ENCODE results near the gene UQCR10. TPM values are rescaled to one million over a fixed set of nuclear protein-coding genes. Genes with fewer than 3 reads are reported as not detected.

Gene UQCR10
- total and polyA plus RNA-seq, 2 of the 4 experiments (the other 2 are of a cell fraction) = 103 to 260 TPM

GRCh38 chr22:29788339-29789279 is 21.4 kb downstream of the UQCR10 start:
- no peak overlapping the region for H2AK5ac ChIP-seq (ENCODE audit: low read depth, low read length)
- no peak overlapping the region for H2AFZ ChIP-seq (replicated peaks; ENCODE audit: low read length, poor library complexity)
- no peak overlapping the region for H4K5ac ChIP-seq (ENCODE audit: low read depth, low read length)
- H3K4me2 ChIP-seq (ENCODE audit: low read depth, low read length) = no peak overlapping the region
- H3K9ac ChIP-seq (ENCODE audit: low read depth, low read length) = no peak overlapping the region
- H2BK15ac ChIP-seq (ENCODE audit: low read depth, low read length) = no peak overlapping the region
- no peak overlapping the region for H2BK120ac ChIP-seq (ENCODE audit: low read depth, low read length)
- no peak overlapping the region for H3K56ac ChIP-seq (ENCODE audit: extremely low read depth, insufficient read depth, low read length)
- peaks cover 52% of the 10 kb centered on the region for H3K36me3 ChIP-seq (ENCODE audit: control insufficient read depth, insufficient read depth, low read length)
- H2AK9ac ChIP-seq (replicated peaks; ENCODE audit: low read depth, low read length, poor library complexity) = no peak overlapping the region
- no peak overlapping the region for H3K14ac ChIP-seq (replicated peaks; ENCODE audit: low read depth, low read length)
- peaks cover 2% of the 10 kb centered on the region; the same call in 1 of the 2 replicates for H3K4me1 ChIP-seq (ENCODE audit: control insufficient read depth, insufficient read depth, low read length)
- H3K9me1 ChIP-seq (ENCODE audit: insufficient read depth, low read length) = no peaks in the 10 kb centered on the region
- ATAC-seq (ENCODE audit: low read depth) = no peak
- ChIA-PET POLR2A (ENCODE audit: unreplicated experiment) (interaction anchor here (0.6 kb wide), 1 partner anchor 1930 kb away, joined by 3 read pairs; no protein-coding TSS in a partner anchor), CTCF (no interaction called here)
- no peak overlapping the region for H4K8ac ChIP-seq (ENCODE audit: low read depth in 2 of 2, low read length in 2 of 2)
- H4K20me1 ChIP-seq (ENCODE audit: insufficient read depth, low read length) = no peaks in the 10 kb centered on the region
- BruUV-seq (replicated peaks) = TSS peak; percentile 87
- no peaks in the 10 kb centered on the region for H3K79me1 ChIP-seq (ENCODE audit: low read depth in 1 of 2, low read length in 2 of 2)
- H3K4ac ChIP-seq (ENCODE audit: low read depth, low read length) = no peak overlapping the region
- H3K23ac ChIP-seq (ENCODE audit: low read depth, low read length) = no peak overlapping the region
- no peak overlapping the region for H3K4me3 ChIP-seq (ENCODE audit: insufficient read depth, low read depth, low read length)
- H3K9me3 ChIP-seq (ENCODE audit: control insufficient read depth, insufficient read depth, low read length) = no peaks in the 10 kb centered on the region
- intact Hi-C loops (cut with micrococcal nuclease) = no loop called here
- no peak overlapping the region for H2BK5ac ChIP-seq (ENCODE audit: low read depth, low read length, poor library complexity, severe bottlenecking)
- DNase-seq = no peak
- in situ Hi-C loops (cut with MboI; ENCODE audit: low sequenced_read_pairs) = no loop called here
- no peak overlapping the region for H2BK20ac ChIP-seq (ENCODE audit: low read depth, low read length)
- dilution Hi-C loops (cut with HindIII; ENCODE audit: low sequenced_read_pairs, unreplicated experiment) = no loop called here
- TF ChIP-seq POLR2A (IDR thresholded peaks at IDR 0.05; ENCODE audit: low read depth, low read length) (no peak), USF2 (IDR thresholded peaks at IDR 0.05; ENCODE audit: low read depth, low read length) (no peak), BHLHE40 (IDR thresholded peaks at IDR 0.05; ENCODE audit: low read depth, low read length) (no peak), RCOR1 (IDR thresholded peaks at IDR 0.05; ENCODE audit: insufficient replicate concordance, low read length) (no peak), RFX5 (IDR thresholded peaks at IDR 0.05; ENCODE audit: low read depth, low read length) (no peak), NFE2L2 (IDR thresholded peaks at IDR 0.05; ENCODE audit: low read depth, low read length) (no peak), CHD1 (IDR thresholded peaks at IDR 0.05; ENCODE audit: low read depth, low read length) (no peak), MAFK (IDR thresholded peaks at IDR 0.05; ENCODE audit: low read depth, low read length) (no peak), SMC3 (IDR thresholded peaks at IDR 0.05; ENCODE audit: low read depth, low read length) (no peak), RAD21 (IDR thresholded peaks at IDR 0.05; ENCODE audit: low read length) (no peak), CEBPB (IDR thresholded peaks at IDR 0.05; ENCODE audit: low read depth, low read length) (no peak), MAZ (IDR thresholded peaks at IDR 0.05; ENCODE audit: borderline replicate concordance, low read depth, low read length) (no peak)
- H3K27me3 ChIP-seq (ENCODE audit: control insufficient read depth, insufficient read depth, low read length) = no peaks in the 10 kb centered on the region
- no peak overlapping the region for H4K91ac ChIP-seq (ENCODE audit: insufficient read depth, low read depth, low read length)
- no peak overlapping the region for H3K27ac ChIP-seq (ENCODE audit: insufficient read depth, low read length)
- H3K18ac ChIP-seq (ENCODE audit: low read depth, low read length) = no peak overlapping the region
- WGBS, 2 experiments (ENCODE audit: extremely low coverage in 2 of 2, insufficient read length in 1 of 2) = 95% methylated on average over 17 of the region's 27 CpGs; no CpG with 5 or more reads in 1 of the 2 experiments
